Testis (tissue), 2 donors: Measurements from ENCODE around the gene CEP95.

Experiments
- POLR2A ChIP-seq: fragments of 450-650 bp; IDR thresholded peaks from one replicate; pipeline ENCODE4 v1.6.1; 2017; ENCODE audit warnings: antibody characterized with exemption, mild to moderate bottlenecking, moderate library complexity
- TF ChIP-seq, protein P1 (sequence below), 3 experiments: fragments of 450-650 bp in 2 of 3; fragments of 200-600 bp in 1 of 3; sonication (generic) in 1 of 3; IDR thresholded peaks; one replicate each; pipeline ENCODE4 v1.5.1; 2016 to 2019; ENCODE audit warnings: antibody characterized with exemption in 3 of 3, mild to moderate bottlenecking in 2 of 3, moderate library complexity in 1 of 3

GRCh38 chr17:64506576-64507412, at the start of gene CEP95:
- TF ChIP-seq, protein P1, sequence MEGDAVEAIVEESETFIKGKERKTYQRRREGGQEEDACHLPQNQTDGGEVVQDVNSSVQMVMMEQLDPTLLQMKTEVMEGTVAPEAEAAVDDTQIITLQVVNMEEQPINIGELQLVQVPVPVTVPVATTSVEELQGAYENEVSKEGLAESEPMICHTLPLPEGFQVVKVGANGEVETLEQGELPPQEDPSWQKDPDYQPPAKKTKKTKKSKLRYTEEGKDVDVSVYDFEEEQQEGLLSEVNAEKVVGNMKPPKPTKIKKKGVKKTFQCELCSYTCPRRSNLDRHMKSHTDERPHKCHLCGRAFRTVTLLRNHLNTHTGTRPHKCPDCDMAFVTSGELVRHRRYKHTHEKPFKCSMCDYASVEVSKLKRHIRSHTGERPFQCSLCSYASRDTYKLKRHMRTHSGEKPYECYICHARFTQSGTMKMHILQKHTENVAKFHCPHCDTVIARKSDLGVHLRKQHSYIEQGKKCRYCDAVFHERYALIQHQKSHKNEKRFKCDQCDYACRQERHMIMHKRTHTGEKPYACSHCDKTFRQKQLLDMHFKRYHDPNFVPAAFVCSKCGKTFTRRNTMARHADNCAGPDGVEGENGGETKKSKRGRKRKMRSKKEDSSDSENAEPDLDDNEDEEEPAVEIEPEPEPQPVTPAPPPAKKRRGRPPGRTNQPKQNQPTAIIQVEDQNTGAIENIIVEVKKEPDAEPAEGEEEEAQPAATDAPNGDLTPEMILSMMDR (IDR thresholded peaks at IDR 0.05), result no peak
- TF ChIP-seq POLR2A, result no peak
